ENCODE measurements around the gene KRTAP10-4. TPM values are rescaled to one million over a fixed set of nuclear protein-coding genes. Genes with fewer than 3 reads are reported as not detected.
"Not testable (repeated sequence)": the region's sequence is repeated elsewhere in the genome, so short reads cannot be mapped to it uniquely, and the experiment has no call there.

KRTAP10-4 gene
- polyA plus RNA-seq, 12 donors, result not detected

DNA sequence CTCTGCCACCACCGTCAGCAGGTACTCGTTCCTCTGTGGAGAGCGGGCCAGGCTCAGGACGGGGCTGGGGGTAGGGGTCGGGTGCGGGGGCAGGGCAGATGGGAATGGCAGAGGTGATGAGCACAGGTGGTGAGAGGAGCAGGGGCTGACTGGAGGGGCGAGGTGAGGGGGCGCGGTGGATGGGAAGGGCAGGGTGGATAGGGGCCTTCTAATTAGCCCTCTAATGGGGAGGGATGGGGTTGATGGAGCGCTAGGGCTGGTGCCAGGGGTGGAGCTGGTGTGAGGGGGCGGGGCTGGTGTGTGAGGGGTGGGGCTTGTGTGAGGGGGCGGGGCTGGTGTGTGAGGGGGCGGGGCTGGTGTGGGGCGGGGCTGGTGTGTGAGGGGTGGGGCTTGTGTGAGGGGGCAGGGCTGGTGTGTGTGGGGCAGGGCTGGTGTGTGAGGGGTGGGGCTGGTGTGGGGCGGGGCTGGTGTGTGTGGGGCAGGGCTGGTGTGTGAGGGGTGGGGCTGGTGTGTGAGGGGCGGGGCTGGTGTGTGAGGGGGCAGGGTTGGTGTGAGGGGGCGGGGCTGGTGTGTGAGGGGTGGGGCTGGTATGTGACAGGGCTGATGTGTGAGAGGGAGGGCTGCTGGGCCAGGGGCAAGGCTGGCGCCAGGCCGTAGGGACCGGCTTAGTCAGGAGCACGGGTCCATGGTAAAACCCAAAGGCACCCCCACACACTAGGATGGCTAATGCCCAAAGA is 39.5 kb upstream of the KRTAP10-4 start:
- no peak for DNase-seq

DNA sequence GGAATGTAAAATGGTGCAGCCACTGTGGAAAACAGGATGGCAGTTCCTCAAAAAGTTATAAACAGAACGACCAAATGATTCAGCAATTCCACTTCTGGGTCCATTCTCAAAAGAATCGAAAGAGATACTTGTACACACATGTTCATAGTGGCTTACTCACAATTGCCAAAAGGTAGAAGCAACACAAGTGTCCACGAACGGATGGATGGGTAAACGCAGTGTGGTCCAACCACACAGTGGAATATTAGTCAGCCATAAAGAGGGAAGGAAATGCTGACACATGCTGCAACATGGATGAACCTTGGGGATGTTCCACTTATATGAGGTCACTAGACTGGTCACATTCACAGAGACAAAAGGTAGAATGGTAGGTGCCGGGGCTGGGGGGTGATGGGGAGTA is 38.8 kb upstream of the KRTAP10-4 start:
- DNase-seq, result no peak

DNA sequence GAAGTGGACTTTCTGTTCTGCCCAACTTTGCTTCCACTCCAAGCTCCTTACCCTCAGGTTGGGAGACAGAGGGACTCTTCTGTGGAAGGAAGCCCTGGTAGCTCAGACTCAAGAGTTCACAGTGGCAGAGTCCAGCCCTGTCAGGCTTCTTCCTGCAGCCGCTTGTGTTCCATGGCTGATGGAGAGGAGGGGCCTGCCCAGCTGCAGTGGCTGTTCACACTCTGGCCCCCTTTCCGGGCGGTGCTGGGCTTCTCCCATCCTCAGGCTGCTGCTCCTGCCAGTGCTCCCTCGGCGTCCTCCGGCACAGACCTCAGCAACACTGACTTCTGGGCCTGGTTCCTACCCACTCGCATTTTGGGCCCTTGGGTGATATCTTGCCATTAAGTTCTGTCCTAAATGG is 37.6 kb upstream of the KRTAP10-4 start:
- no peak for DNase-seq

- DNase-seq, result no peak
Measured at GRCh38 chr21:44537930-44538911, 35.3 kb upstream of the KRTAP10-4 start.

DNA sequence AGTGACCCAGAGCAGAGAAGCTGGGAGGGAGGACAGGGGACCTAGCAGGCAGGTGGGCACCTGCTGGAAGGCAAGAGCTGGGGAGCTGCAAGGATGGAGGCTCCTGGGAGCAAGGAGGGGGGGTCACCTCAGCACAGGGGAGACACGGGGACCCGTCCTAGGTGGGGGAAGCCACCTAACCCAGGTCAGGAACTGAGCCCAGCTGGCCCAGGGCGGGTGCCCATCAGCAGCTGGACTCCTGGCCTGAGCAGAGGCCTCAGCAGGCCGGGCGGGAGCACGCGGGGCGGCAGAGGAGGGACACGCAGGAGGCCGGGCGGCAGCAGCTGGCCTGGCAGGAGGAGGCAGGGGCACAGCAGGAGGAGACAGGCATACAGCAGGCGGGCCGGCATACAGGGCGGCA is 34.5 kb upstream of the KRTAP10-4 start:
- no peak for DNase-seq

DNA sequence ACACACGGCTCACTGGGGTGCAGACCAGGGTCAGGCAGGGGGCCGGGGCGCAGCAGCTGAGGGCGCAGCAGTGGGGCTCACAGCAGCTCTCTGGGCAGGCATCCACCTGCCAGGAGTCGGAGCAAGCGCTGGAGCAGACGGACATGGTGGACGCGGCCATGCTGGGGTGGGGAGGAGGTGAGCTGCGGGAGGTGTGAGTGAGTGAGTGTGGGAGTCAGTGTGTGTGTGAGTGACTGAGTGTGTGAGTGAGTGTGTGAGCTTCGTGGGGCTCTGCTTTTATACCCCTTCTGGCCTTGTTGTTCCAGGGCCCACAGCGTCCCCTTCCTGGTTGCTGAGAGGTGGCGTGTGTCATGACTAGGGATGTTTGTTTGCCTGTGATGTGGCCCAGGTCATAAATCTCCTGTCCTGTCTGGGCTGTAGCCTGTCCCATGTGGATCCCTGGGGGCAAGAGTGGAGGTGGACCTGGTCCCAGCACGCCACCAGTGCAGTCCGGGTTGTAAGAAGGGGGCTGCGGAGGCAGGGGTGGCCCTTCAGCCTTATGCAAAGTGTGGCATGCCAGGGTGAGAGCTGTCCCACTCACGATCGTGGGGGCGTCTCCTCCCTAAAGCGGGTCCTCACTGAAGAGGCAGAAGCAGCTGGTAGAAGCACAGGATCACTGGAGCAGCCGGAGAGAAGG is 33.4 kb upstream of the KRTAP10-4 start, which contains the start of gene KRTAP10-1:
Gene KRTAP10-1, minus strand, starts transcription at position 205 of the 676 bp plus-strand sequence. Its CDS starts 45 bp downstream, at position 160.
- no peak for DNase-seq

- no peak for DNase-seq
Measured at GRCh38 chr21:44540741-44541288, 32.7 kb upstream of the KRTAP10-4 start.

GRCh38 chr21:44542716-44543115 is 30.8 kb upstream of the KRTAP10-4 start:
- no peak for DNase-seq

- DNase-seq, result no peak
Measured at GRCh38 chr21:44544566-44544965, 29.0 kb upstream of the KRTAP10-4 start.

DNA sequence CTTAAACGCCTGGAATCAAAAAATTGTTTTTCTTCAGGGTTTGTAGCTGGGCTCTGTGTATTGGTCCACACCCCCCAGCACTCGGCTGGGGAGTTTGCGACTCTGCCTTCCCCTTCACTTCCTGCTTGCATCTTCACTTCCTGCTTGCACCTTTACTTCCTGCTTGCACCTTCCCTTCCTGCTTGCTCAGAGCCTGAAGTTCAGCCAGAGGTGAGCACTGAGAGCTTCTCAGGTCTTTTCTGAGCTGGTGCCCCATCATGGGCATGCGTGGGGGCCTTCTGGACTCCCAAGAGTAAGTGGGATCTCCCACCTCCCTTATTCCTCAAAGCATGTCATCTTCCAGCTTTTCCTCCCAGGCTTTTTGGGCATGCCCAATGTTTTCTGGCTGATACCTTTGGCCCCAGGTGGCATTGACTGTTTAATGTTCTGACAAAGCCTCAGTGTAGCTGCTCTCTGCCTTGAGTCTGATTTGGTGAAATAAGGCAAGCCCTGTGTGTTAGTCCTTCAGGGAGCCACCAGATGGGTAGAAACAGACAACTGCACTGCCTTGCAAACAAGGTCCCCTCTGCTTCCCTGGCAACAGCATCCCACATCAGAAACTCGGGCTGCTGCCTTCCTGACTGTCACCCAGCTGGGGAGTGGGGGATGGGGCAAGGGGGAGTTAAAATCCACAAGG is 25.7 kb upstream of the KRTAP10-4 start:
- no peak for DNase-seq

GRCh38 chr21:44548381-44548780 is 25.1 kb upstream of the KRTAP10-4 start:
- no peak for DNase-seq

DNA sequence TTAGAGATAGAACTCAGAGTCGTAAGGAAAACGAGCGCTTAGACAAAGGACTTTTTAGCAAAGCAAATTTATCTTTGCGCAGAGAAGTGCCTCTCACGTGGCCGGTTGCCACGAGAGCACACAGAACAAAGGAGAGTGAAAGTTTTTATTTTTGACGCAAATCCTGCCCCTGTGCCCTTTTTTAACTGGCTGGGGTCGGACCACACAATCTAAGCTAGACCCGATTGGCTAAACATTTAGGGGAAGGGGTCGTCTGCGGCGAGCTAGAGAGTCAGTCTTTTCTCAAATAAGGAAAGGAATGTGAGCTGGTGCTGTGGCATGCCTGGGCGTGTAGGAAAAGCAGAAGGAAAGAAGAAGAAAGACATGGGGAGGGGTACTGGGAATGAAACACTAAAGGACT is 24.6 kb upstream of the KRTAP10-4 start:
- DNase-seq, result no peak

- no peak for DNase-seq
Measured at GRCh38 chr21:44549525-44550211, 23.9 kb upstream of the KRTAP10-4 start.

- not testable (repeated sequence) for DNase-seq
Measured at GRCh38 chr21:44550285-44550684, 23.2 kb upstream of the KRTAP10-4 start.

GRCh38 chr21:44550807-44551206 is 22.7 kb upstream of the KRTAP10-4 start:
- no peak for DNase-seq

DNA sequence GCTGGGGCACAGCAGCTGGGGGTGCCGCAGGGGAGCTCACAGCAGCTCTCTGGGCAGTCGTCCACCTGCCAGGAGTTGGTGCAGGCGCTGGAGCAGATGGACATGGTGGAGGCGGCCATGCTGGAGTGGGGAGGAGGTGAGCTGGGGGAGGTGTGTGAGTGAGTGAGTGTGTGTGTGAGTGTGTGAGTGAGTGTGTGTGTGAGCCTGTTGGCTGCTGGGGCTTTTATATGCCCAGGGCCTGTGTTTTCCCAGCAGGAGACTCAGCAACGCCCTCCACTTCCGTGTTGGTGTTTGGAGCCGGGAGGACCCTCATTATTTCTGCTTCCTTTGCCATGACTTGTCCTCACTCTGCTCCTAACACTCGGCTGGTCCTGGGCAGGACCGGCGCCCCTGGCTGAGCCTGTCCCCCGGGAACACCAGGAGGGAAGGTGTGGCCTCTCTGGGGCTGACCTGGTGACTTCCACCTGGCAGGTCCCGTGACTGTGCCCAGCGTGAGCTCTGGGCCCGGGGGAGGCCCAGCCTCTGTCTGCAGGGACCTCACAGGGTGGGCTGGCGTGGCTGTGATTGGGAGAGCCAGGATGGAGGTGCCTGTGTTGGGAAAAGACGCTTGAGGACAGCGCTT is 22.1 kb upstream of the KRTAP10-4 start, which contains the start of gene KRTAP10-2:
Gene KRTAP10-2, minus strand, starts transcription at position 166 of the 622 bp plus-strand sequence. Its CDS starts 47 bp downstream, at position 119.
- no peak for DNase-seq

DNA sequence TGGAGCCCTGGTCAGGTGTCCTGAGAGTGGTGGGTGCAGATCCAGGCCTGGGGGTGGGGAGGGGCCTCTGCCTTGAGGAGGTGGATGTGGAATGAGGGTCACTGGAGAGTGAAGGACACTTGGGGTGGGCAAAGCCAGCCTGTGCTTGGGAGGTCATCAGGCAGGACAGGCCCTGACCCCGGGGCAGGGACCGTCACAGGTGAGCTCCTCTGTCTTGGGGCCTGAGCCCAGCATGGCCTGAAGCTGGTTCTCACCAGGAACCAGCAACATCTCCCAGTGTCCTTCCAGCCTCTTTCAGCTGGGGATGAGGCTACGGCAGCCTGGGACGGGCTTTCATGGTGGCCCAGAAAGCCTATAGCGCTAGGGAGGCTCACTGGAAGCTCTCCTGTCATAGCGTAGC is 21.4 kb upstream of the KRTAP10-4 start:
- no peak for DNase-seq

- DNase-seq, result no peak
Measured at GRCh38 chr21:44552681-44553080, 20.8 kb upstream of the KRTAP10-4 start.

DNA sequence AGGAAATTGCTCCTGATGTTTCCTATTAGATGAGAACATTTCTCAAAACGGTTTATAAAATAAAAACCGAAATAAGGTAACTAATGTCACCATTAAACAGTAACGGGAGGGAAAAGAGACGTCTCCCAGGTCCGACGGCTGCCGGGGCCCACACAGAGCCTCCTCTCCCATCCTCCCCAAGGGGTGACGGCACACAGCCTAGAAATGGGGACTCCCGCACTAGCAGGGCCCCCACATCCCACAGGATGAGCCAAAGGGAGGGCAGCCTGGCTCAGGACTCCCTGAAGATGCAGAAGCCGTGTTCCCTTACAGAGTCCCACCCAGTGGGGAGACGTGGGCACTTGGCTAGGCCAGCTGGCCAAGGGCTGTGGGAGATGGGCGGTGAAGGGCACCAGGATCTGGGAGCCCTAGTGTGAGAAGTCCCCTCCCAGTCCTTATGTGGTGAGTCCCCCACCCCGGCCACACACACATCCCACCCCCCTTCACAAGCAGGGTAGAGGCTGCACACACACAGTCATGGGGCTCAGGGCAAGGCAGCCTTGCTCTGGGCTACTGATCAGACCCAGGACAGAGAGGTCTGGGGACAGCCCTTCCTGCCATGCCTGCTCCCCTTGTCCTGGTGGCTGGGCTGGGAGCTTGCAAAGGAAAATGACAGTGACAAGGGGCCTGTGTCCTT is 18.2 kb upstream of the KRTAP10-4 start:
- no peak for DNase-seq

Measured in muscle of arm (tissue), 12 donors.